Measurements from ENCODE around the gene MPPED1. TPM values are rescaled to one million over a fixed set of nuclear protein-coding genes. Genes with fewer than 3 reads are reported as not detected.
A peak's percentile ranks its signal among the peaks of the same experiment; 100 is the strongest.

The MPPED1 gene
- total and polyA plus RNA-seq, 2 of the 13 experiments (the other 11 are each of a cell fraction or from before 2014, with no cell fraction given), result 0.77 TPM; not detected in 1

GRCh38 chr22:43396934-43397457, 14.8 kb upstream of the MPPED1 start (continued):
- no peak for TF ChIP-seq GRHL1 (CRISPR knock-in tag; conservative IDR thresholded peaks at IDR 0.05)
- no peak for TF ChIP-seq ZNF720 (CRISPR knock-in tag; IDR thresholded peaks at IDR 0.05)
- no peak for TF ChIP-seq GTF3A (CRISPR knock-in tag; conservative IDR thresholded peaks at IDR 0.05)
- no peak for TF ChIP-seq TAF15 (IDR thresholded peaks at IDR 0.05; ENCODE audit: low read depth, low read length, poor library complexity, severe bottlenecking)
- TF ChIP-seq SP2 (CRISPR knock-in tag; IDR thresholded peaks at IDR 0.05), result no peak
- no peak for TF ChIP-seq YEATS2 (CRISPR knock-in tag; IDR thresholded peaks at IDR 0.05; ENCODE audit: borderline replicate concordance)
- no peak for TF ChIP-seq ZNF224 (CRISPR knock-in tag; IDR thresholded peaks at IDR 0.05)
- TF ChIP-seq CREBL2 (CRISPR knock-in tag; IDR thresholded peaks at IDR 0.05; ENCODE audit: borderline replicate concordance), result no peak
- no peak for TF ChIP-seq TFE3 (CRISPR knock-in tag; IDR thresholded peaks at IDR 0.05)
- no peak for TF ChIP-seq ZNF629 (CRISPR knock-in tag; conservative IDR thresholded peaks at IDR 0.05)
- no peak for TF ChIP-seq IRF2 (CRISPR knock-in tag; IDR thresholded peaks at IDR 0.05)
- TF ChIP-seq HMGA1 (CRISPR knock-in tag; conservative IDR thresholded peaks at IDR 0.05), result no peak
- peak; percentile 99 for TF ChIP-seq HIC2 (CRISPR knock-in tag; IDR thresholded peaks at IDR 0.05; ENCODE audit: low read depth)
- peak; percentile 54; the same call in 1 of the 2 replicates for TF ChIP-seq RARA (CRISPR knock-in tag; IDR thresholded peaks at IDR 0.05)
- TF ChIP-seq ZNF780A (CRISPR knock-in tag; IDR thresholded peaks at IDR 0.05), result no peak
- TF ChIP-seq TEAD3 (CRISPR knock-in tag; optimal IDR thresholded peaks at IDR 0.05; ENCODE audit: borderline replicate concordance), result no peak
- no peak for TF ChIP-seq RBM22 (optimal IDR thresholded peaks at IDR 0.05; ENCODE audit: low read length)
- no peak for TF ChIP-seq ZNF354B (CRISPR knock-in tag; IDR thresholded peaks at IDR 0.05)
- TF ChIP-seq ISL2 (CRISPR knock-in tag; IDR thresholded peaks at IDR 0.05), result no peak
- TF ChIP-seq TRAFD1 (CRISPR knock-in tag; IDR thresholded peaks at IDR 0.05; ENCODE audit: borderline replicate concordance), result no peak
- TF ChIP-seq ZNF580 (CRISPR knock-in tag; IDR thresholded peaks at IDR 0.05; ENCODE audit: borderline replicate concordance, low read depth), result no peak
- TF ChIP-seq TCF7L2 (IDR thresholded peaks at IDR 0.05; ENCODE audit: low read depth, low read length), result no peak
- no peak for TF ChIP-seq U2AF2 (IDR thresholded peaks at IDR 0.05; ENCODE audit: low read depth, low read length)
- TF ChIP-seq SNAPC2 (CRISPR knock-in tag; IDR thresholded peaks at IDR 0.05), result 0 out of 2 replicates have a peak, but pooled peaks have one; percentile 44
- no peak for TF ChIP-seq ZNF451 (CRISPR knock-in tag; IDR thresholded peaks at IDR 0.05)
